Osteocyte (in vitro differentiated cells): Measurements from ENCODE around the gene ATOX1. TPM values are rescaled to one million over a fixed set of nuclear protein-coding genes. Genes with fewer than 3 reads are reported as not detected.

Experiments used
- DNase-seq: peaks from one replicate; pipeline ENCODE4 v3.0.0; 2021; ENCODE audit warnings: mixed read lengths; ENCODE audit not compliant: unreplicated experiment; ENCODE audit errors: extremely low spot score
- H3K27ac Mint-ChIP-seq: one replicate; pipeline ENCODE4 v1.8.0; 2021; ENCODE audit warnings: mild to moderate bottlenecking, mixed read lengths; ENCODE audit not compliant: unreplicated experiment
- H3K27me3 Mint-ChIP-seq: one replicate; pipeline ENCODE4 v1.8.0; 2021; ENCODE audit warnings: mixed read lengths; ENCODE audit not compliant: unreplicated experiment
- H3K36me3 Mint-ChIP-seq: one replicate; pipeline ENCODE4 v1.8.0; 2021; ENCODE audit warnings: mixed read lengths; ENCODE audit not compliant: unreplicated experiment
- H3K4me1 Mint-ChIP-seq: one replicate; pipeline ENCODE4 v1.8.0; 2021; ENCODE audit warnings: mixed read lengths; ENCODE audit not compliant: unreplicated experiment
- H3K4me3 Mint-ChIP-seq: one replicate; pipeline ENCODE4 v1.8.0; 2021; ENCODE audit warnings: mild to moderate bottlenecking, moderate library complexity, mixed read lengths; ENCODE audit not compliant: unreplicated experiment
- H3K9me3 Mint-ChIP-seq: one replicate; pipeline ENCODE4 v1.8.0; 2021; ENCODE audit warnings: mixed read lengths; ENCODE audit not compliant: unreplicated experiment
- CTCF ChIP-seq: fragments of 200-600 bp; sonication (generic); IDR thresholded peaks from 2 replicates; pipeline ENCODE4 v1.5.0; 2021; ENCODE audit warnings: antibody characterized with exemption, mild to moderate bottlenecking, moderate library complexity
- total RNA-seq: library from RNA; stranded (reverse); gene quantifications from 2 replicates; pipeline ENCODE4 v1.2.1, GENCODE V29; 2021

ATOX1 gene
- total RNA-seq, 1 donor from 2014 or later, result 104 TPM

DNA sequence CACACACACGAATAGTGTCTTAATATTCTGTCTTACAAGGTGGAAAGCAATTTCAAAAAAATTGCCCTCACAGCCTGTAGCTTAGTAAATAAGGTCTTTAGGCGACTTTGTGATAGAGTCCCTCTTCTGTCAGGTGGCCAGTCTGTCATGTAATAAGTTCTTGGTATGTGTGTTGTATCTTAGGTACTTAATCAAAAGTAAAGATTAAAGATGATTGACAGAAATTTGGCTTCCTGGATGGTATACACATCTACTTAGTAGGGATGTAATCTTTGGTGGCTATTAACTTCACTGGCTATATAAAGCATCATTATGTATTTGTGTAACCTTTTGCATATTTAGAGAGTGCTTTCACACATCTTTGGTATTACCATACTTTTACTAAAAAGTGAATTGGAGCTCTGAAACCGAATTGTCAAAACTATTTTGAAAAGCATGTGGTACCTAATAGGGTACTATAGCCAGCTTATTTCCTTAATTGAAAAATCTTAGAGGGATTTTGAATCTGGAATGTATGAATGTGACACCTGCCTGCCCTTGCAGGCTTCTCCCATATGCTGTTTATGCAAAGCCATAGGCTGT, 16.7 kb upstream of the ATOX1 start:
- Mint-ChIP-seq H3K9me3 (no peaks in the 10 kb centered on the region), H3K36me3 (peaks cover 17% of the 10 kb centered on the region), H3K4me3 (peak overlapping the region; percentile 89), H3K27me3 (no peaks in the 10 kb centered on the region), H3K27ac (peak overlapping the region; percentile 64), H3K4me1 (peaks cover 61% of the 10 kb centered on the region)
- no peak for DNase-seq
- TF ChIP-seq CTCF, result no peak

- no peak for TF ChIP-seq CTCF
- Mint-ChIP-seq H3K9me3 (no peaks in the 10 kb centered on the region), H3K27me3 (no peaks in the 10 kb centered on the region)
These were observed 15.5 kb upstream of the ATOX1 start for GRCh38 chr5:151773951-151774350.

GRCh38 chr5:151772846-151773561, 14.6 kb upstream of the ATOX1 start:
- Mint-ChIP-seq H3K9me3 (no peaks in the 10 kb centered on the region), H3K36me3 (peaks cover 12% of the 10 kb centered on the region), H3K27ac (peak overlapping the region; percentile 86), H3K27me3 (no peaks in the 10 kb centered on the region), H3K4me1 (peaks cover 50% of the 10 kb centered on the region), H3K4me3 (peak overlapping the region; percentile 89)
- no peak for DNase-seq
- TF ChIP-seq CTCF, result no peak

More at GRCh38 chr5:151773951-151774350, 15.5 kb upstream of the ATOX1 start:
- Mint-ChIP-seq H3K27ac (peak overlapping the region; percentile 64), H3K4me3 (peak overlapping the region; percentile 89), H3K4me1 (peaks cover 52% of the 10 kb centered on the region), H3K36me3 (peaks cover 13% of the 10 kb centered on the region)
- DNase-seq, result no peak

- no peak for TF ChIP-seq CTCF
These were observed 13.8 kb upstream of the ATOX1 start for GRCh38 chr5:151772029-151772845.

More at GRCh38 chr5:151772029-151772845, 13.8 kb upstream of the ATOX1 start:
- H3K27ac Mint-ChIP-seq, result peak overlapping the region; percentile 86
- peaks cover 5% of the 10 kb centered on the region for H3K36me3 Mint-ChIP-seq
- H3K4me1 Mint-ChIP-seq, result peaks cover 43% of the 10 kb centered on the region
- no peak for DNase-seq
- H3K9me3 Mint-ChIP-seq, result no peaks in the 10 kb centered on the region
- H3K4me3 Mint-ChIP-seq, result peak overlapping the region; percentile 89
- H3K27me3 Mint-ChIP-seq, result no peaks in the 10 kb centered on the region
